Trophoblast cell (in vitro differentiated cells and primary cell): Measurements from ENCODE around the gene MAML2.

Experiments used
- DNase-seq, 2 donors: peaks; one replicate each; pipeline ENCODE4 v3.0.0-alpha.2; 2016
- H2AFZ ChIP-seq: 2 replicates; pipeline ENCODE4 v1.6.1; 2013; ENCODE audit warnings: low read length, moderate library complexity, mild to moderate bottlenecking; ENCODE audit not compliant: insufficient read depth, poor library complexity
- H2AK5ac ChIP-seq: 2 replicates; pipeline ENCODE4 v1.6.1; 2013; ENCODE audit warnings: mild to moderate bottlenecking, low read length
- H2BK120ac ChIP-seq: 2 replicates; pipeline ENCODE4 v1.6.1; 2013; ENCODE audit warnings: low read length, mild to moderate bottlenecking, moderate library complexity; ENCODE audit not compliant: insufficient read depth, poor library complexity
- H2BK12ac ChIP-seq: 2 replicates; pipeline ENCODE4 v1.6.1; 2013; ENCODE audit warnings: mild to moderate bottlenecking, low read length, moderate library complexity
- H2BK5ac ChIP-seq: 2 replicates; pipeline ENCODE4 v1.6.1; 2013; ENCODE audit warnings: low read length, low read depth, moderate library complexity, mild to moderate bottlenecking; ENCODE audit not compliant: poor library complexity
- H3K14ac ChIP-seq: 2 replicates; pipeline ENCODE4 v1.6.1; 2013; ENCODE audit warnings: mild to moderate bottlenecking, low read length
- H3K18ac ChIP-seq: 2 replicates; pipeline ENCODE4 v1.6.1; 2013; ENCODE audit warnings: mild to moderate bottlenecking, low read length
- H3K23ac ChIP-seq: 2 replicates; pipeline ENCODE4 v1.6.1; 2013; ENCODE audit warnings: low read length
- H3K27ac ChIP-seq: 2 replicates; pipeline ENCODE4 v1.5.1; 2013; ENCODE audit warnings: low read depth, mild to moderate bottlenecking, inconsistent platforms, low read length, moderate library complexity
- H3K27me3 ChIP-seq: 2 replicates; pipeline ENCODE4 v1.6.1; 2013; ENCODE audit warnings: inconsistent platforms, mild to moderate bottlenecking, low read length, moderate library complexity; ENCODE audit not compliant: insufficient read depth
- H3K36me3 ChIP-seq, 2 experiments: 1 replicate in 1 of 2; 2 replicates in 1 of 2; pipeline ENCODE4 v1.6.1; 2013; ENCODE audit warnings: low read length in 2 of 2, mild to moderate bottlenecking in 2 of 2, moderate library complexity in 1 of 2; ENCODE audit not compliant: insufficient read depth in 2 of 2, control insufficient read depth in 1 of 2
- H3K4ac ChIP-seq: 2 replicates; pipeline ENCODE4 v1.6.1; 2013; ENCODE audit warnings: low read depth, mild to moderate bottlenecking, low read length, moderate library complexity
- H3K4me1 ChIP-seq, 2 experiments: 1 replicate in 1 of 2; 2 replicates in 1 of 2; pipeline ENCODE4 v1.6.1; 2013; ENCODE audit warnings: low read length in 2 of 2, mild to moderate bottlenecking in 2 of 2, moderate library complexity in 1 of 2; ENCODE audit not compliant: insufficient read depth in 2 of 2, control insufficient read depth in 1 of 2
- H3K4me2 ChIP-seq: 2 replicates; pipeline ENCODE4 v1.6.1; 2013; ENCODE audit warnings: inconsistent platforms, mild to moderate bottlenecking, low read length, moderate library complexity
- H3K4me3 ChIP-seq: 2 replicates; pipeline ENCODE4 v1.5.1; 2013; ENCODE audit warnings: mild to moderate bottlenecking, low read depth, low read length, inconsistent platforms
- H3K79me1 ChIP-seq: one replicate; pipeline ENCODE4 v1.6.1; 2013; ENCODE audit warnings: low read length
- H3K79me2 ChIP-seq: 2 replicates; pipeline ENCODE4 v1.6.1; 2013; ENCODE audit warnings: low read length, mild to moderate bottlenecking; ENCODE audit not compliant: control insufficient read depth, insufficient read depth, poor library complexity
- H3K9ac ChIP-seq: 2 replicates; pipeline ENCODE4 v1.6.1; 2013; ENCODE audit warnings: mild to moderate bottlenecking, low read length
- H3K9me3 ChIP-seq: 2 replicates; pipeline ENCODE4 v1.6.1; 2013; ENCODE audit warnings: low read depth, mild to moderate bottlenecking, control low read depth, inconsistent platforms, low read length; ENCODE audit not compliant: insufficient read depth
- H4K12ac ChIP-seq: 2 replicates; pipeline ENCODE4 v1.6.1; 2013; ENCODE audit warnings: low read depth, mild to moderate bottlenecking, low read length, moderate library complexity
- H4K8ac ChIP-seq: 2 replicates; pipeline ENCODE4 v1.6.1; 2013; ENCODE audit warnings: low read depth, mild to moderate bottlenecking, low read length, moderate library complexity
- H4K91ac ChIP-seq: one replicate; pipeline ENCODE4 v1.6.1; 2013; ENCODE audit warnings: low read depth, mild to moderate bottlenecking, low read length, moderate library complexity
- WGBS: extraction: QIAGEN DNeasy Blood & Tissue Kit; methylation state at CpG from one replicate; pipeline ENCODE4 v1.1.7; 2013; ENCODE audit warnings: missing lambda C conversion rate; ENCODE audit not compliant: insufficient read length, insufficient coverage; ENCODE audit errors: extremely low coverage; 5-methylcytosine and 5-hydroxymethylcytosine counted together

The MAML2 gene

GRCh38 chr11:96317571-96317970 lies 25.4 kb downstream of the MAML2 start:
- peak overlapping the region; percentile 71 for H3K14ac ChIP-seq
- no peaks in the 10 kb centered on the region for H3K9me3 ChIP-seq
- peaks cover 27 to 45% of the 10 kb centered on the region in 2 experiments for H3K4me1 ChIP-seq
- peak overlapping the region; percentile 77 for H3K27ac ChIP-seq
- H3K18ac ChIP-seq, result peak overlapping the region; percentile 48
- H2AK5ac ChIP-seq, result peak overlapping the region; percentile 40
- H3K4me3 ChIP-seq, result no peak overlapping the region
- H3K27me3 ChIP-seq, result no peaks in the 10 kb centered on the region
- H3K9ac ChIP-seq, result no peak overlapping the region
- no peak for DNase-seq
- WGBS, result no CpG with 5 or more reads among the region's 2 CpGs
- H3K4ac ChIP-seq, result peak overlapping the region; percentile 50
- H3K4me2 ChIP-seq, result no peak overlapping the region
- H3K23ac ChIP-seq, result no peak overlapping the region
- H2BK120ac ChIP-seq, result no peak overlapping the region
- H4K8ac ChIP-seq, result peak overlapping the region; percentile 40
- peaks cover 10% of the 10 kb centered on the region for H3K79me2 ChIP-seq
- H4K91ac ChIP-seq, result peak overlapping the region; percentile 46
- peaks cover 30% of the 10 kb centered on the region for H3K79me1 ChIP-seq
- H4K12ac ChIP-seq, result no peak overlapping the region
- H2BK5ac ChIP-seq, result peak overlapping the region; percentile 73
- no peak overlapping the region for H2BK12ac ChIP-seq
- H3K36me3 ChIP-seq, result peaks cover 0 to 4% of the 10 kb centered on the region in 2 experiments
- H2AFZ ChIP-seq, result no peak overlapping the region

- Histone ChIP-seq H3K79me1 (peaks cover 26% of the 10 kb centered on the region), H2BK12ac (peak overlapping the region; percentile 59), H4K8ac (peak overlapping the region; percentile 44), H3K36me3 (peaks cover 0 to 4% of the 10 kb centered on the region in 2 experiments), H3K9ac (no peak overlapping the region), H3K79me2 (peaks cover 8% of the 10 kb centered on the region), H4K91ac (peak overlapping the region; percentile 37), H3K4me3 (no peak overlapping the region), H2AFZ (no peak overlapping the region), H3K4me1 (peaks cover 25 to 42% of the 10 kb centered on the region in 2 experiments), H3K23ac (no peak overlapping the region), H2AK5ac (no peak overlapping the region), H2BK5ac (peak overlapping the region; percentile 67), H3K9me3 (no peaks in the 10 kb centered on the region), H3K14ac (no peak overlapping the region), H3K27ac (peak overlapping the region; percentile 77), H3K4me2 (peak overlapping the region; percentile 37), H3K18ac (peak overlapping the region; percentile 73), H3K27me3 (no peaks in the 10 kb centered on the region), H2BK120ac (peak overlapping the region; percentile 44), H4K12ac (no peak overlapping the region), H3K4ac (peak overlapping the region; percentile 44)
- no CpG with 5 or more reads among the region's 3 CpGs for WGBS
- peak; percentile 55 to 77 for DNase-seq
Observed at GRCh38 chr11:96316869-96317268, 26.1 kb downstream of the MAML2 start.

- Histone ChIP-seq H2BK5ac (no peak overlapping the region), H4K12ac (no peak overlapping the region), H2AK5ac (no peak overlapping the region), H3K23ac (no peak overlapping the region), H3K4me3 (no peak overlapping the region), H2AFZ (no peak overlapping the region), H2BK12ac (peak overlapping the region; percentile 19), H3K79me1 (peaks cover 22% of the 10 kb centered on the region), H3K9ac (no peak overlapping the region), H3K27me3 (no peaks in the 10 kb centered on the region), H3K27ac (no peak overlapping the region), H3K4me1 (peaks cover 21 to 39% of the 10 kb centered on the region in 2 experiments), H3K18ac (no peak overlapping the region), H4K8ac (peak overlapping the region; percentile 14), H3K79me2 (peaks cover 5% of the 10 kb centered on the region), H3K4ac (peak overlapping the region; percentile 30), H3K36me3 (peaks cover 2 to 4% of the 10 kb centered on the region in 2 experiments), H3K9me3 (no peaks in the 10 kb centered on the region), H3K4me2 (no peak overlapping the region), H3K14ac (no peak overlapping the region), H4K91ac (no peak overlapping the region), H2BK120ac (no peak overlapping the region)
- WGBS, result no CpG with 5 or more reads among the region's 1 CpG
- DNase-seq, result no peak
Observed at GRCh38 chr11:96315476-96315875, 27.5 kb downstream of the MAML2 start.

- peaks cover 24 to 35% of the 10 kb centered on the region in 2 experiments for H3K4me1 ChIP-seq
- peak overlapping the region; percentile 79 for H2BK120ac ChIP-seq
- H3K27me3 ChIP-seq, result no peaks in the 10 kb centered on the region
- H3K4me3 ChIP-seq, result no peak overlapping the region
- peak overlapping the region; percentile 64 for H3K27ac ChIP-seq
- H3K9ac ChIP-seq, result no peak overlapping the region
- peak overlapping the region; percentile 78 for H4K91ac ChIP-seq
- H3K18ac ChIP-seq, result peak overlapping the region; percentile 89
- H3K4ac ChIP-seq, result peak overlapping the region; percentile 49
- peak overlapping the region; percentile 77 for H3K14ac ChIP-seq
- H4K8ac ChIP-seq, result peak overlapping the region; percentile 66
- peak overlapping the region; percentile 86 for H2BK12ac ChIP-seq
- peak overlapping the region; percentile 36 for H3K4me2 ChIP-seq
- H2BK5ac ChIP-seq, result peak overlapping the region; percentile 86
- H4K12ac ChIP-seq, result peak overlapping the region; percentile 82
- peaks cover 5% of the 10 kb centered on the region for H3K79me2 ChIP-seq
- H3K9me3 ChIP-seq, result no peaks in the 10 kb centered on the region
- H2AFZ ChIP-seq, result no peak overlapping the region
- peaks cover 22% of the 10 kb centered on the region for H3K79me1 ChIP-seq
- no peak overlapping the region for H2AK5ac ChIP-seq
- no CpG with 5 or more reads among the region's 4 CpGs for WGBS
- DNase-seq, result peak in 1 of 2 donors; percentile 54
- no peak overlapping the region for H3K23ac ChIP-seq
- peaks cover 2 to 4% of the 10 kb centered on the region in 2 experiments for H3K36me3 ChIP-seq
Observed at GRCh38 chr11:96314326-96315020, 28.5 kb downstream of the MAML2 start.
